ELF-1 (cell line): ENCODE data around the gene HDAC9.

Experiments used
- DNase-seq: peaks from one replicate; pipeline ENCODE4 v3.0.0-alpha.2; 2016; ENCODE audit warnings: low read depth, low spot score

HDAC9 gene

DNA sequence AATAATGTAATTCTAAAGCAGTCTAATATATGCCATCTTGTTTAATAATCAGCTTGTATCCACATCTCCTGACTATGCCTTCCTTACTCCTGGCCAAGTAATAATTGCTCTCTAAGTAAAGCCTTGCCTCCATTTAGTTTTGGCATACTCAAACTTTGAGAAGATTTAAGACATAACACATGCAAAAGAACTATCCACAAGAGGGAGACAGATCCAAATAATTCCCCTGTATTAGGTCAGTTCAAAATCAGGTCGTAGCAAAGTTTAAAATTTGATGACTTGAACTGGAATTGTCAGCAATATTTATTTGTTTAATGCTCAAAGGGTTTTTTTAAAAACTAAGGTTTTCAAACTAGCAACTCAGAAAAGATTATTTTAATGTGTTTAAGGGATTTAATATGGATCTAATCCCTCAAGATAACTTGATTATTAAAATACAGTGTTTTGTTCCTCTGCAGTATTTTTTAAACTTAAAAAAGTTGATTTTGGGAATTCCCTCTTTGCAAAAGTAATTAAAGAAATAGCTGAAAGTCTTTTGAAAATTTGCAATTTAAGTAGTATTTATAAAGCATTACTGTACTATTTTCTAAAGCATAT lies 95.3 kb downstream of the HDAC9 start:
- no peak for DNase-seq

DNA sequence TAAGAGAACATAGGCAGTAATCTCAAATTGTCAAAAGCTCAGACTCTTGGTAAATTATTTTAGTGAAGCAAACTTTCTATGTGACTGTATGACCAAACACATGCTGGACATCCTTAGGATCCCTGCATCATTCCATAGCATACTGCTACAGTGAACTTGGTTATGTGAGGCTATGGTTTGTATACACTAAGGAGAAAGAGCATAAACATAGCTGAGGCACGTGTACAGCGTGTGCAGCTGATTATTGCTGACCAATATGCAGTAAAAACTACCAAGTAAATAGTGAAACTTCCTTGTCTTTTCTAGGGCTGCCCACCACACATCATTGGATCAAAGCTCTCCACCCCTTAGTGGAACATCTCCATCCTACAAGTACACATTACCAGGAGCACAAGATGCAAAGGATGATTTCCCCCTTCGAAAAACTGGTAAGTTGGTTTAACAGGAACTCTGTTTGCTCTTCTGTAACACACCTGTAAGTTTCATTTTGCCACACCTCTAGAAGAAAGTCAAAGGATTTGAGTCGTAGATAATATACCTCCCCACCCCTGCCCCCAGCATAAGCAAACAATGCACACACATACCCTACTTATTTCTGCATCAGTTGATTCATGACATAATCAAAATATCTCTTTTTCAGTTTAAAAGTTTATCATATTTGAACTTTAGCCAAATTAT lies 98.2 kb downstream of the HDAC9 start:
- DNase-seq, result no peak

GRCh38 chr7:18597754-18598153 lies 102.2 kb downstream of the HDAC9 start:
- DNase-seq, result no peak

DNA sequence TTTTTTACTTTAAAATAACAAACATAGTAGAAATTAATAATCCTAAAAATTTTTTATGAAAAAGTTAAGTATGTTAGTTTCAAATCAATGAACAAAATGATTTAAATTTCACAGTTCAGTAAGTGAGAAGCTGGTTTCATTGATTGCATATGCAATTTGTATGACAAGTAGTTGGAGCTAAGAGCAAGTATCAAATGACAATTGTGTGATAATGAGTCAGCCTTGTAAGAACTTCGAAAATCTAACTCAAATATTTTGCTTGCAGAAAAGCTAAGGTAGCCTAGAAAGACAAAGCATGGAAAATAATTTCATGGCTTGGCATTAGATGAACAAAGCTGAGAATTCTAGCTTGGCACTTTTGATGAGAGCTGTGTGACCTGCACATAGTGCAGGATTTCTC lies 111.5 kb downstream of the HDAC9 start:
- no peak for DNase-seq

DNA sequence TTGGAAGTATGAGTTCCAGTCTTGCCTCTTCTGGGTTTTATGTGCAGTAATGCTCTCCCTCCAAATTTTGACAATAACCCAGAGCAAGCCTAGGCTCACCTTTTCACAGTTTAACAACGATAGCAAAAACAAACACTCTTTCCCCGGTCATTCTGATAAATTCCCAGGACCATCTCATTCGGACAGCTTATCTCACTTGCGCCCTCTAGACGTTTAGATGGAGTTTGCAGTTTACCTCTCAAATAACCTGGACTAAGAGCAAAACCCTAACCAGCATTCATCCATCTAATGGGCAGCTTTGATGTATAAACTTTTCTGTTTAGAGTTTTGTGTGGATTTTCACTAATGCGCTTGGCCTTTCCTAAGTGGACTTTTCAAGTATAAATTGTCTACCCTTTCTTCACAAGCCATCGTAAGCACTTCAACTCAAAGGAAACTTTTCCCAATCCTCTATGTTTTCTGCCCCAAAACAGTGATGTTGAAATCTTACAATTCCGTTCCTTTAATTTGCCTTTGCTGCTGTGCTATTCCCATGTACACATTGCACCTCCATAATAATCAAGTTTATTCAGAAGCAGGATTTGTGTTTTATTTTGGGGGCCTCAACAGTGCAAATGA lies 114.9 kb downstream of the HDAC9 start:
- DNase-seq, result peak; percentile 39

DNA sequence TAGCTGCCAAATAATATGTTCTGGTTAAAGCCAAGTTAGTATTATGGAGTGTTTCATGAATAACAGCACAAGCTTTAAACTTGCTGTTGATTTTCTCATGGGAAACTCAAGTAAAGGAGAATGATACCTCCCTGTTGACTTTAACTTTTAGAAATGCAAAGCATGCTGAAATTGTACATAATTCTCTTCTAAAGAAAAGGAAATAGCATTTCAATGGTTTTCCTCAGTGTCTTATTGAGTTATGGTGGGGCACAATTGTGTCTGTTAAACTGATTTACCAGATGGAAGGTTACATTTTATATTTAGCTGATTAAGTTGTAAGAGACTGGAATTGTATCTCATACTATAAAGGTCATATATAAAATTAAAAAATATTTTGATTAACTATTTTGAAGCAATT lies 119.3 kb downstream of the HDAC9 start:
- no peak for DNase-seq

- no peak for DNase-seq
These were observed 123.8 kb downstream of the HDAC9 start for GRCh38 chr7:18619311-18619710.

- no peak for DNase-seq
These were observed 127.8 kb downstream of the HDAC9 start for GRCh38 chr7:18623389-18623788.

DNA sequence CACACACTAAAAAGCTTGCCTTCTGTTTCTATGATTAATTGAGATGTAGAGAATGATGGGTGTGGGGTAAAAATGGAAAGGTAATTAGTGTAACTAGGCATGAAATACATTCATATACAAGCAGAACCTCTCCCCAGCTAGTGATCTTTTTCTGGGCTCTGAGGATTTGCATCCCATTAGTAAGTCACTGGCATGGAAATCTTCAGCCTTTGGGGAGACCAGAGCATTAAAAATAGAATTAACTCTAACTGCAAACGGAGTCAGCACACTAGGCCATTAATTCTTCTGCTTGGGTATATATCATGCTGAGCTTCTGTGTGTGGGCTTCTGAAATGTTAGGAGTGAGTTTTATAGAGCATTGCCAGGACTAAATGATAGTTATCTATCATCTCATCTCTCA lies 128.9 kb downstream of the HDAC9 start:
- no peak for DNase-seq

- DNase-seq, result no peak
These were observed 130.5 kb downstream of the HDAC9 start for GRCh38 chr7:18626086-18626485.

- no peak for DNase-seq
These were observed 131.2 kb downstream of the HDAC9 start for GRCh38 chr7:18626717-18627116.

- DNase-seq, result no peak
These were observed 142.0 kb downstream of the HDAC9 start for GRCh38 chr7:18637516-18637915.

- no peak for DNase-seq
These were observed 143.3 kb downstream of the HDAC9 start for GRCh38 chr7:18638594-18639452.

GRCh38 chr7:18639711-18640110 lies 144.2 kb downstream of the HDAC9 start:
- no peak for DNase-seq

DNA sequence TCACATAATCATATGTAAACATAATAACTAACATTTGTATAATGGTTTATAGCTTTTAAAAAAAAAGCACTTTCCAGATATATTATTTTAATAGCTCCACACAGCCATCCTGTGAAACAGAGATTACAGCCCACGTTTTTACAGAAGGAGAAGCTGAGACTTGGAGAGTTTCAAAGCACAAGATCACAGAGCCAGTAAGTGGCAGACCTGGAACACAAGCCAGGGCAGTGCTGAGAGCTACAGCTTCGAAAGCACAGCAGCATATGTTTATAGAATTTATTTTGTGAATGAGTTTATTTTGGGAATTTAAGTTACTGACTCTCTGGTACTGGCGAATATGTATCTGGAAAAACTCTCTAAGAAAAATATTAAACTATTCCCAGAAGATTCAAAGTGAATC lies 149.4 kb downstream of the HDAC9 start:
- no peak for DNase-seq

- no peak for DNase-seq
These were observed 152.0 kb downstream of the HDAC9 start for GRCh38 chr7:18647582-18647981.

GRCh38 chr7:18648849-18649758 lies 153.6 kb downstream of the HDAC9 start:
- DNase-seq, result no peak

DNA sequence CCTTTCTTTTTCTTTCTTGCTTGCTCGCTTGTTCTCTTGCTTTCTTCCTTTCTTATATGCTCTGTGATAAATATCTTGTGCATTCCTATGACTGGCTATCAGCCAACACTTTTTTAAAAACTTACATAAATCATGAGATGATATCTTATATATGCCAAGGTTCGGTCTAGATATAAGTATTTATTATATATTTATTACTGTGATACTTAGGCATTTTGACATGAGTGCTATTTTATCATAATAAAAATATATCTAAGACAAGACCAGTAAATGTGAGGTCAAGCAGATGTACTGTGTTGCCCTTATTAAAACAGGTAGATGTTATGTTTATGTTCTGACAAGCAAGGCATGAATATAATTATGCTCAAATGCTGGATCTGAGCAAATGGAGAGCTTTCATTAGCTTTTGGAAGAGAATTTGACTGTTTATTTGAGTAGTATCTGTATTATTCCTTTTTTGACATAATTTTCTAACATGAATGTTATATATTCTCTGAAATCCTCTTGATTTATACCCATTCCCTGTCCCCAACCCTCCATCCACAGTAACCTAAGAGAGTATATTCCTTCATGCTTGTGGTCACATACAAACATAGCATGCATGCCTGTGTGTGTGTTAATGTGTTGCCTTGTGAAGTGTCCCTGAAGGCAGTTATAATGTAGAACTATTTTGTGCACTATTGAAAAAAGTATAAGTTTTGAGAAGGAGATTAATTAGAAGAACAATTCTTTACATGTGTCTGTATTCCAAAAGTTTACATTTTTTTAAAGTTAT lies 158.0 kb downstream of the HDAC9 start:
- DNase-seq, result no peak

- DNase-seq, result no peak
These were observed 159.2 kb downstream of the HDAC9 start for GRCh38 chr7:18654709-18655108.

DNA sequence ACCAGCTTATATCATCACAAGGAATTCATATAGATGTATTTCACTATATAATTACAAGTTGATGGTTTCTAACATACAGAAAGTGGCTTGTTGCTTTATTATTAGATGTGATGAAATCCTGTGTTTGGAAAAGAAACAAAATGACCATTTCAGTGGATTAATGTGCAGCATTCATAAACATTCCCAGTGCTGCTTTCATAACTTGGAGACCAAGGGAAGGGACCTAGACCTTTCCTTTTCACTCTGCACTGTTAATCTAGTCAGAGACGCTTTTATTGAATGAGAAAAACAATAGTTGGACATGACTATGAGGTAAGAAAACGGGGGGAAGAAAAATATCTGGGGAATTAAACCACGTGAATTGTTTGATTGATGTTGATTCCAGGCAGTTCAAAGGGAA lies 160.0 kb downstream of the HDAC9 start:
- DNase-seq, result no peak

DNA sequence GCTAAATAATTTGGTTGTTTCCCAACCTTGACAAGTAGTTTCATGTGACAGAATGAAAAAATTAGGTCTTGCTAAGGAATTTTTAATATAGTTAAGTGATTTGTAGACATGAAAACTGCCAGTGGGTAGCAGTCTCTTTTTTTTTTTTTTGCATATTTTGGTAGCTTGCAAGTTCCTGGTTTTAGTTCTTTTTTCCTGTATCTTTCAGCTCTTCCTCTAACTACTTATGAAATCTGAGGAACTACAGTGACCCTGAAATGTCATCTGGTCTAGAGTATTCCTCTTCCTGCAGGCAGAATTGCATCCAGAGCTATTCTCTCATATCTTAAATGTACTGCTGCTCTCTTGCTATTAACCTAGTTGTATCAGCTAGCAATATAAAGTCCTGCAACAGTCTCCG lies 160.4 kb downstream of the HDAC9 start:
- DNase-seq, result no peak
